ENCODE results near the gene MT1G.
"Not testable (repeated sequence)": the region's sequence is repeated elsewhere in the genome, so short reads cannot be mapped to it uniquely, and the experiment has no call there.

The MT1G gene

DNA sequence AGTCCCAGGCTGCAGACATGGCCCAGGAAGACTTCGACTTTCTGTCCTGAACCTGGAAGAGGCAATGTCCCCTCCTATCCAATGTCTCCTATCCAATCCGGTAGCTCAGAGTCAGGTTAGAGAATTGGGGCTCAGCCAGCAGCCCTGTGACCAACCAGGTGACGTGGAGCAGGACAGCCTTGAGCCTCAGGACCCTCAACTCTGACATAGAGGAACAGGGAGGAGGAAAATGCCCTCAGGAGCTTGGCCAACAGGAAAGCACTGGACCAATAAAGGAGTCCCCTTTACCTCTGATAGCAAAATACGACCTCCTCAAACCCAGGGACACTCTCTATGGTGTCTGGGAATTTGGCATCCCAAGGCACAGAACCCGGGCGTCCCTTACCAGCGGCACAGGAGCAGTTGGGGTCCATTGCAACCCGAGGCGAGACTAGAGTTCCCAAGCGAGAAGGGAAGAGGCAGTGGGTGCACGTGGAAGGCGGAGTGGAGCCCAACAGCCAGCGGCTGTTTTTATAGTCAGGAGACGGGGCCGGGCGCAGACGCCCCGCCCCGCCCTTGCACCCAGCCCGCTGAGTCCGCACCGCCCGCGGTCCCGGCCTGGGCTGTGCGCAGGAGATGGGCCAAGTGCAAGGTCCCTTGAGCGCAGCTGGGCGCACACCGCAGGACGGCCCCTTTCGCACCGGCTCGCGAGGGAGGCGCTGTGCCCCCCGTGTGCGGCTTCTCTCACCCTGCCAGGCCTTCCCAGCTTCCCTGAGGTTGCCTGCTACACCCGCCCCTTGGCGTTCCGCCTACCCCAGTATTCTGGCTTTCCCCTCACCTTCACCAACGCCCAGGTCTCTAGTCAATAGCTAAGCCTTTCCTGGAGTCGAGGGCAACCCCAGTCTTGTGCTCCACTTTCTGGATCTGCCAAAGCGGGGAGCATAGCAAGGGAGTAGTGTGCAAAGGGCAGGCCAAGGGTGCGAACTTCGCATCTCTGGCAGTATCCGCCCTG, at the start of gene MT1G:
Gene MT1G (minus strand): TSS at position 485 of the 991 bp plus-strand sequence. CDS start 72 bp downstream, at position 413.
- no peak within 1 kb of the TSS for H3K4me3 ChIP-seq (ENCODE audit: low read length)
- no peak for TF ChIP-seq CTCF (conservative IDR thresholded peaks at IDR 0.05; ENCODE audit: low read length)
- DNase-seq (ENCODE audit: low read depth) = no peak

DNA sequence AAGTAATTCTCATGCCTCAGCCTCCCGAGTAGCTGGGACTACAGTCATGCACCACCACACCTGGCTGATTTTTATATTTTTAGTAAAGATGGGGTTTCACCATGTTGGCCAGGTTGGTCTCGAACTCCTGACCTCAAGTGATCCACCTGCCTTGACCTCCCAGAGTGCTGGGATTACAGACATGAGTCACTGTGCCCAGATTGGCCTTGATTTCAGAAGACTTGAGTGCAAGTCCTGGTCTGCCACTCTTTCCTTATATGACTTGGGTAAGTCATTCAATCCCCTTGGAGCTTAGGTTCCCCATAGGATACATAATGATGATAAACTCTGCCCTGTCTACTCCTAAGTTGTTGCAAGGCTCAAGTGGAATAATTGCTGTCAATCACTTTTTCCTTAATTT, 49.7 kb upstream of the MT1G start:
- H3K4me3 ChIP-seq (ENCODE audit: low read length); DNase-seq (ENCODE audit: low read depth): not testable (repeated sequence)

DNA sequence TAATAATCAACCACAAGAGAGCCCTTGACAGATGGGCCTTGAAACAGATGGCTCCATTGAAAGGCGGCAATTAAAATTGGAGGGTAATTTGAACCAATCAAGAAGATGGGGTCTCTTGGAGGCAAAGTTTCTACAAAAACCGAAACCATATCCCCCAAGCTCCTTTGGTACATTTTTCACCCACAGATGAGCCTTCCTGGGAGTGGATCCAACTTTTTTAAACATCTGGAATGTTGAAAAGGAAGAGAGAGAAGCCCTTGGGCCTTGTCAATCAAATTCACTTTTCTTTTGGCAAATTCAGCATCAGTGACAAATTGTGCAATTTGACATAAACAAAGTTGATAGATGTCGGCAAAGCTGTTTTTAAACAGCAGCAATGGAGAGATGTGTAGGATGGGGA, 48.9 kb upstream of the MT1G start:
- no peak overlapping the region for H3K4me3 ChIP-seq (ENCODE audit: low read length)
- no peak for DNase-seq (ENCODE audit: low read depth)
- no peak for TF ChIP-seq CTCF (conservative IDR thresholded peaks at IDR 0.05; ENCODE audit: low read length)

DNA sequence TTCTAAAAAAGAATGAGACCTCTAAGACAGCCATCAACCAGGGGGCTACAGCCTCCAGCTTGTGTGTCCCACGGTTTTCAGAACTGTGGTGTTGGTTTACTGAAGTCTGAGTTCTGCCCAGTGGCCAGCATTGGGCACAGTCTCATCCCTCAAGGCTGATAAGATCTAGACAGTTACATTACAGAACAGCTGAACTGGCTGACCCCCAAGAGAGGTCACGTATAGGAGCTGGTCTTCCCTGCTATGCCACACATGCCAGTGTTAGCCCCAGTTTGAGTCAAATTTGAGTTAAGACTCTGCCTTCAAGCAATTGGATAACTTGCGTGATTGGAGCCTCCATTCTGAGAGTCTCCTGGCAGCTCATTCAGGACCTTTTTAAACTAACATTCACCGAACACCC, 47.3 kb upstream of the MT1G start:
- TF ChIP-seq CTCF (conservative IDR thresholded peaks at IDR 0.05; ENCODE audit: low read length) = no peak
- no peak for DNase-seq (ENCODE audit: low read depth)

GRCh38 chr16:56713794-56714193, 45.9 kb upstream of the MT1G start:
- no peak for TF ChIP-seq CTCF (conservative IDR thresholded peaks at IDR 0.05; ENCODE audit: low read length)

More for the DNA sequence above, 47.3 kb upstream of the MT1G start:
- H3K4me3 ChIP-seq (ENCODE audit: low read length) = no peak overlapping the region

GRCh38 chr16:56711862-56712261, 44.0 kb upstream of the MT1G start:
- DNase-seq (ENCODE audit: low read depth) = no peak
- no peak for TF ChIP-seq CTCF (conservative IDR thresholded peaks at IDR 0.05; ENCODE audit: low read length)
- no peak overlapping the region for H3K4me3 ChIP-seq (ENCODE audit: low read length)

More at GRCh38 chr16:56713794-56714193, 45.9 kb upstream of the MT1G start:
- H3K4me3 ChIP-seq (ENCODE audit: low read length) = no peak overlapping the region
- no peak for DNase-seq (ENCODE audit: low read depth)

GRCh38 chr16:56710181-56710737, 42.4 kb upstream of the MT1G start:
- TF ChIP-seq CTCF (conservative IDR thresholded peaks at IDR 0.05; ENCODE audit: low read length) = no peak
- DNase-seq (ENCODE audit: low read depth) = no peak
- no peak overlapping the region for H3K4me3 ChIP-seq (ENCODE audit: low read length)
